ENCODE data around the gene GPR33.

GRCh38 chr14:31527546-31527945, 39.7 kb upstream of the GPR33 start:
- TF ChIP-seq CTCF (conservative IDR thresholded peaks at IDR 0.05 in 1 of 2, IDR thresholded peaks at IDR 0.05 in 1 of 2; ENCODE audit: low read depth in 1 of 2, low read length in 2 of 2) (no peak), EZH2 (IDR thresholded peaks at IDR 0.05; ENCODE audit: low read length, missing control alignments) (no peak)

Measured in fibroblast of lung (primary cell).